Natural killer cell (primary cell): ENCODE results near the gene TNS4. TPM values are rescaled to one million over a fixed set of nuclear protein-coding genes. Genes with fewer than 3 reads are reported as not detected.

Source experiments
- ATAC-seq, 3 donors: fragments of 150-1000 bp in 2 of 3; fragments of 200-7000 bp in 1 of 3; cut with Tn5 transposase; 1 replicate in 1 of 3; 2 replicates in 2 of 3; pipeline ENCODE4 v1.10.0; 2021; ENCODE audit warnings: mild to moderate bottlenecking in 2 of 3, moderate library complexity in 2 of 3
- DNase-seq, 2 donors: peaks; one replicate each; pipeline versions ENCODE4 v3.0.0 to v3.0.0-alpha.2; 2013 to 2021; ENCODE audit warnings: mixed read lengths in 1 of 2
- H3K27ac ChIP-seq: one replicate; pipeline ENCODE4 v1.5.1; 2013; ENCODE audit warnings: mild to moderate bottlenecking, low read length
- H3K27me3 ChIP-seq: one replicate; pipeline ENCODE4 v1.6.1; 2013; ENCODE audit warnings: low read length; ENCODE audit not compliant: control insufficient read depth, insufficient read depth
- H3K36me3 ChIP-seq: one replicate; pipeline ENCODE4 v1.6.1; 2013; ENCODE audit warnings: low read length; ENCODE audit not compliant: control insufficient read depth, insufficient read depth
- H3K4me1 ChIP-seq: one replicate; pipeline ENCODE4 v1.6.1; 2013; ENCODE audit warnings: low read length; ENCODE audit not compliant: control insufficient read depth, insufficient read depth
- H3K4me3 ChIP-seq: one replicate; pipeline ENCODE4 v1.5.1; 2013; ENCODE audit warnings: low read length
- H3K9me3 ChIP-seq: one replicate; pipeline ENCODE4 v1.6.1; 2013; ENCODE audit warnings: low read length; ENCODE audit not compliant: control insufficient read depth, insufficient read depth
- H3K27ac Mint-ChIP-seq, 2 donors: one replicate each; pipeline ENCODE4 v1.8.0; 2022; ENCODE audit warnings: mild to moderate bottlenecking in 2 of 2, mixed read lengths in 2 of 2, moderate library complexity in 1 of 2
- H3K27me3 Mint-ChIP-seq, 2 donors: one replicate each; pipeline ENCODE4 v1.8.0; 2022; ENCODE audit warnings: low read depth in 2 of 2, mixed read lengths in 2 of 2
- H3K36me3 Mint-ChIP-seq: one replicate; pipeline ENCODE4 v1.8.0; 2022; ENCODE audit warnings: mixed read lengths
- H3K4me1 Mint-ChIP-seq, 2 donors: one replicate each; pipeline ENCODE4 v1.8.0; 2022; ENCODE audit warnings: mixed read lengths in 2 of 2
- H3K4me3 Mint-ChIP-seq: one replicate; pipeline ENCODE4 v1.8.0; 2022; ENCODE audit warnings: mild to moderate bottlenecking, moderate library complexity, mixed read lengths
- H3K9me3 Mint-ChIP-seq, 2 donors: one replicate each; pipeline ENCODE4 v1.8.0; 2022; ENCODE audit warnings: mixed read lengths in 2 of 2
- CTCF ChIP-seq: fragments of 200-600 bp; IDR thresholded peaks from one replicate; pipeline ENCODE4 v1.8.0; 2022; ENCODE audit warnings: antibody characterized with exemption
- WGBS: methylation state at CpG from one replicate; pipeline ENCODE4 v1.1.7; 2013; ENCODE audit warnings: missing lambda C conversion rate; ENCODE audit not compliant: insufficient coverage; 5-methylcytosine and 5-hydroxymethylcytosine counted together
- intact Hi-C: fragments of 100-400 bp; cut with micrococcal nuclease; formaldehyde crosslinking; loops from one replicate; pipeline ENCODE4 v1.14.2; 2022
- total RNA-seq, 4 donors: library from RNA; stranded (reverse); fragments of 120-200 nt in 1 of 4; gene quantifications; one replicate each; pipeline versions ENCODE4 v1.2.3 to v1.2.4, GENCODE V29; 2013 to 2022

Gene TNS4
- total RNA-seq, 3 donors from 2014 or later (not counting 1 experiment from before 2014, with no cell fraction given): 0.65 to 1.8 (median 0.94) TPM

GRCh38 chr17:40514013-40514875 is 12.8 kb upstream of the TNS4 start:
- no peak for ATAC-seq
- Histone ChIP-seq H3K36me3 (no peaks in the 10 kb centered on the region), H3K27me3 (no peaks in the 10 kb centered on the region), H3K27ac (no peak overlapping the region), H3K4me3 (no peak overlapping the region), H3K4me1 (peaks cover 50% of the 10 kb centered on the region), H3K9me3 (no peaks in the 10 kb centered on the region)
- H3K36me3 Mint-ChIP-seq: no peaks in the 10 kb centered on the region
- H3K4me1 Mint-ChIP-seq: peaks cover 54 to 68% of the 10 kb centered on the region in 2 donors
- H3K27me3 Mint-ChIP-seq: peaks cover 7 to 14% of the 10 kb centered on the region in 2 donors
- peak overlapping the region in 1 of 2 donors; percentile 64 for H3K27ac Mint-ChIP-seq
- H3K4me3 Mint-ChIP-seq: peak overlapping the region; percentile 21
- no peaks in the 10 kb centered on the region for H3K9me3 Mint-ChIP-seq
- TF ChIP-seq CTCF: no peak
- DNase-seq: no peak
- 97% methylated on average over 7 of the region's 7 CpGs for WGBS
- intact Hi-C loops: no loop called here

GRCh38 chr17:40511667-40512220 is 10.3 kb upstream of the TNS4 start:
- Histone ChIP-seq H3K27me3 (no peaks in the 10 kb centered on the region), H3K27ac (no peak overlapping the region), H3K9me3 (no peaks in the 10 kb centered on the region), H3K4me1 (peaks cover 25% of the 10 kb centered on the region), H3K4me3 (no peak overlapping the region), H3K36me3 (no peaks in the 10 kb centered on the region)
- Mint-ChIP-seq H3K4me3 (no peak overlapping the region), H3K9me3 (no peaks in the 10 kb centered on the region), H3K4me1 (peaks cover 33 to 45% of the 10 kb centered on the region in 2 donors), H3K27ac (no peak overlapping the region), H3K27me3 (peaks cover 7 to 9% of the 10 kb centered on the region in 2 donors), H3K36me3 (no peaks in the 10 kb centered on the region)
- intact Hi-C loops: no loop called here
- ATAC-seq (no peak), DNase-seq (no peak)
- no peak for TF ChIP-seq CTCF
- WGBS: 94% methylated on average over 12 of the region's 12 CpGs

DNA sequence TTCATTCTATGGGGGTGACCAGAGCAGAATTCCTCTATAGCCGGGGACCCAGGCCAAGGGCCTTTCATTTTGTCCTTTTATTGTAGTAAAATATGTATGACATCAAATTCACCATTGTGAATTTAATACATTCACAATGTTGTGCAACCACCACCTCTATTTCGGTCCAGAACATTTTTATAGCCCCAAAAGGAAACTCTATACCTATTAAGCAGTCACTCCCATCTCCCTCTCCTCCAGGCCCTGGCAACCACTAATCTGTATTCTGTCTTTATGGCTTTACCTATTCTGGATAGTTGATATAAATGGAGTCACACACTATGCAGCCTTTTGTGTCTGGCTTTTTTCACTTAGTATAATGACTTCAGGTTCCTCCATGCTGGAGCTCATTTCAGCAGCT is 9.7 kb upstream of the TNS4 start:
- intact Hi-C loops: no loop called here
- WGBS: 100% methylated on average over 1 of the region's 2 CpGs

More for the DNA sequence above, 9.7 kb upstream of the TNS4 start:
- H3K36me3 ChIP-seq: no peaks in the 10 kb centered on the region
- TF ChIP-seq CTCF: no peak
- H3K27ac Mint-ChIP-seq: no peak overlapping the region
- H3K27me3 Mint-ChIP-seq: peaks cover 7 to 9% of the 10 kb centered on the region in 2 donors
- H3K9me3 Mint-ChIP-seq: no peaks in the 10 kb centered on the region
- ATAC-seq (no peak), DNase-seq (no peak)
- no peak overlapping the region for H3K4me3 ChIP-seq
- H3K4me1 Mint-ChIP-seq: peaks cover 27 to 38% of the 10 kb centered on the region in 2 donors
- no peaks in the 10 kb centered on the region for H3K27me3 ChIP-seq
- peaks cover 19% of the 10 kb centered on the region for H3K4me1 ChIP-seq
- no peaks in the 10 kb centered on the region for H3K9me3 ChIP-seq
- H3K27ac ChIP-seq: no peak overlapping the region
- H3K36me3 Mint-ChIP-seq: no peaks in the 10 kb centered on the region
- no peak overlapping the region for H3K4me3 Mint-ChIP-seq
